Hepatocyte (in vitro differentiated cells): ENCODE data around the gene STS. TPM values are rescaled to one million over a fixed set of nuclear protein-coding genes. Genes with fewer than 3 reads are reported as not detected.

ENCODE experiments used
- DNase-seq: peaks from one replicate; pipeline ENCODE4 v3.0.0-alpha.2; 2016; ENCODE audit warnings: low spot score
- H2AFZ ChIP-seq: fragments of 200-600 bp; sonication (generic); 2 replicates; pipeline ENCODE4 v1.6.0; 2016; ENCODE audit warnings: antibody characterized with exemption, mild to moderate bottlenecking
- H3K27ac ChIP-seq: fragments of 200-600 bp; sonication (generic); 2 replicates; pipeline ENCODE4 v1.5.1; 2016; ENCODE audit warnings: mild to moderate bottlenecking
- H3K27me3 ChIP-seq: fragments of 200-600 bp; sonication (generic); 2 replicates; pipeline ENCODE4 v1.6.1; 2016
- H3K36me3 ChIP-seq: fragments of 200-600 bp; sonication (generic); replicated peaks from 2 replicates; pipeline ENCODE4 v1.5.1; 2016; ENCODE audit warnings: low read depth; ENCODE audit not compliant: insufficient read depth
- H3K4me1 ChIP-seq: fragments of 200-600 bp; sonication (generic); 2 replicates; pipeline ENCODE4 v1.5.1; 2016; ENCODE audit warnings: mild to moderate bottlenecking, moderate library complexity; ENCODE audit not compliant: insufficient read depth
- H3K4me2 ChIP-seq: fragments of 200-600 bp; sonication (generic); 2 replicates; pipeline ENCODE4 v1.6.0; 2016
- H3K4me3 ChIP-seq: fragments of 200-600 bp; sonication (generic); 2 replicates; pipeline ENCODE4 v1.5.1; 2016; ENCODE audit warnings: mild to moderate bottlenecking
- H3K79me2 ChIP-seq: fragments of 200-600 bp; sonication (generic); 2 replicates; pipeline ENCODE4 v1.6.0; 2017; ENCODE audit warnings: mild to moderate bottlenecking
- H3K9me2 ChIP-seq: fragments of 200-600 bp; sonication (generic); replicated peaks from 2 replicates; pipeline ENCODE4 v1.6.0; 2017; ENCODE audit warnings: mild to moderate bottlenecking; ENCODE audit not compliant: insufficient read depth
- H3K9me3 ChIP-seq: fragments of 200-600 bp; sonication (generic); 2 replicates; pipeline ENCODE4 v1.5.1; 2016; ENCODE audit warnings: low read depth, mild to moderate bottlenecking
- H4K20me1 ChIP-seq: fragments of 200-600 bp; sonication (generic); 2 replicates; pipeline ENCODE4 v1.6.0; 2016; ENCODE audit warnings: mild to moderate bottlenecking; ENCODE audit not compliant: insufficient read depth, poor library complexity, severe bottlenecking
- CTCF ChIP-seq: fragments of 200-600 bp; sonication (generic); IDR thresholded peaks from 2 replicates; pipeline ENCODE4 v1.5.1; 2016; ENCODE audit warnings: antibody characterized with exemption, mild to moderate bottlenecking; ENCODE audit not compliant: poor library complexity
- EZH2 ChIP-seq: fragments of 200-600 bp; sonication (generic); IDR thresholded peaks from 2 replicates; pipeline ENCODE4 v1.6.1; 2016; ENCODE audit warnings: antibody characterized with exemption, mild to moderate bottlenecking, borderline replicate concordance
- EZH2phosphoT487 ChIP-seq: fragments of 200-600 bp; sonication (generic); IDR thresholded peaks from one replicate; pipeline ENCODE4 v1.6.1; 2018; ENCODE audit warnings: antibody characterized with exemption, mild to moderate bottlenecking, low read depth, moderate library complexity; ENCODE audit not compliant: unreplicated experiment, severe bottlenecking
- WGBS: methylation state at CpG from one replicate; pipeline ENCODE4 v1.1.6; 2016; ENCODE audit warnings: low lambda C conversion rate; ENCODE audit errors: missing lambda C conversion rate; 5-methylcytosine and 5-hydroxymethylcytosine counted together
- polyA plus RNA-seq: library from polyadenylated mRNA; unstranded; fragments of >200 nt; fragmentation: Nextera tagmentation; extraction: Ambion mirVana; gene quantifications from 2 replicates; pipeline ENCODE4 v1.2.1, GENCODE V29; 2016
- total RNA-seq: library from RNA; depleted of rRNA; stranded (reverse); fragments of >200 nt; gene quantifications from 2 replicates; pipeline ENCODE4 v1.2.3, GENCODE V29; 2014

The STS gene
- total and polyA plus RNA-seq, 2 experiments from 2014 or later: 4.4 to 6.5 TPM

GRCh38 chrX:7110821-7111276 is 36.7 kb upstream of the STS start:
- Histone ChIP-seq H3K36me3 (no peaks in the 10 kb centered on the region), H3K4me2 (no peak overlapping the region), H3K9me2 (no peaks in the 10 kb centered on the region), H3K9me3 (no peaks in the 10 kb centered on the region), H3K79me2 (no peaks in the 10 kb centered on the region), H2AFZ (no peak overlapping the region), H3K4me1 (no peaks in the 10 kb centered on the region), H3K4me3 (no peak overlapping the region), H3K27ac (no peak overlapping the region), H3K27me3 (no peaks in the 10 kb centered on the region), H4K20me1 (no peaks in the 10 kb centered on the region)
- WGBS: 56% methylated on average over 5 of the region's 5 CpGs
- no peak for DNase-seq
- TF ChIP-seq EZH2phosphoT487 (no peak), CTCF (no peak), EZH2 (no peak)

DNA sequence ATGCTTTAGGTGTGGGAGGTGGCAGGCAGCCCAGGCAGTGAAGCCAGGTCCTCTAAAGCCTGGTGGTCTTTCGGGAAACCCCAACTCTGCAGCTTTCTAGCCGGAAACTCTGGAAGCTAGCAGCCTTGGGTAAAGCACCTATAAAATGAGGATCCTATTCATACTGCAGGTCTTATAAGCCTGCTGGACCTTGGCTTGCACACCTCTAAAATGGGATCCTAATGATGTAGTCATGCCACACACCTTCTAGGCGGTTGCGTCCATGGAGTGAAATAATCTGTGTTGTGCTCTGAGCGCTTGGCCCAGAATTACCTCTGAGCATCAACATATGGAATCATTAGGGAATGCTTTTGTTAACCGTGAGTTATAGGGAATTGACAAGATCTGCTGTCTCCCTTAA is 36.0 kb upstream of the STS start:
- no peaks in the 10 kb centered on the region for H3K4me1 ChIP-seq
- H3K27ac ChIP-seq: no peak overlapping the region
- no peaks in the 10 kb centered on the region for H3K9me3 ChIP-seq
- WGBS: 90% methylated on average over 6 of the region's 6 CpGs
- no peaks in the 10 kb centered on the region for H3K27me3 ChIP-seq
- H2AFZ ChIP-seq: no peak overlapping the region
- no peaks in the 10 kb centered on the region for H3K79me2 ChIP-seq
- no peaks in the 10 kb centered on the region for H3K9me2 ChIP-seq
- no peak for DNase-seq
- H3K4me2 ChIP-seq: no peak overlapping the region
- TF ChIP-seq EZH2phosphoT487: no peak
- no peak for TF ChIP-seq EZH2
- TF ChIP-seq CTCF: no peak
- H3K36me3 ChIP-seq: no peaks in the 10 kb centered on the region
- no peak overlapping the region for H3K4me3 ChIP-seq
- no peaks in the 10 kb centered on the region for H4K20me1 ChIP-seq

DNA sequence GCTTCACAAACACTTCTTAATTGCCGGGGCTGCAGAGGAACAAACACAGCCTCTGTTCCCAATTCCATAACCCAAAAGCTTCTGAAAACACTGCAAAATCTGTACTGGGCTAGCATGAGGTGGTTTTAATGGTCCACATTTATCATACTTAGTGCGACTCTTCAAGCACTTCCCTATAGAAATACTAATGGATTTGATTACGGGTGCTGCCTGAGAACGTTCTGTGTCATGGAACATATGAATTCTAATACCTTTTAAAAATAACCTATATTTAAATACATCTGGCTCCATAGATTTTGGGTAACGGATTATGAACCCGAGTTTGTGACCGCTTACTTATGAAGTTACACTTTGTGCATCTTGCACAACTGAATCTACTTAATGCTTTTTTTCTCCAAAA is 35.4 kb upstream of the STS start:
- no peaks in the 10 kb centered on the region for H3K27me3 ChIP-seq
- H3K9me3 ChIP-seq: no peaks in the 10 kb centered on the region
- 88% methylated on average over 7 of the region's 7 CpGs for WGBS
- H3K4me1 ChIP-seq: no peaks in the 10 kb centered on the region
- TF ChIP-seq EZH2phosphoT487: no peak
- TF ChIP-seq EZH2: no peak
- TF ChIP-seq CTCF: no peak
- H3K9me2 ChIP-seq: no peaks in the 10 kb centered on the region
- H4K20me1 ChIP-seq: no peaks in the 10 kb centered on the region
- H3K79me2 ChIP-seq: no peaks in the 10 kb centered on the region
- no peak overlapping the region for H2AFZ ChIP-seq
- H3K27ac ChIP-seq: no peak overlapping the region
- DNase-seq: no peak
- no peak overlapping the region for H3K4me3 ChIP-seq
- no peaks in the 10 kb centered on the region for H3K36me3 ChIP-seq
- H3K4me2 ChIP-seq: no peak overlapping the region

DNA sequence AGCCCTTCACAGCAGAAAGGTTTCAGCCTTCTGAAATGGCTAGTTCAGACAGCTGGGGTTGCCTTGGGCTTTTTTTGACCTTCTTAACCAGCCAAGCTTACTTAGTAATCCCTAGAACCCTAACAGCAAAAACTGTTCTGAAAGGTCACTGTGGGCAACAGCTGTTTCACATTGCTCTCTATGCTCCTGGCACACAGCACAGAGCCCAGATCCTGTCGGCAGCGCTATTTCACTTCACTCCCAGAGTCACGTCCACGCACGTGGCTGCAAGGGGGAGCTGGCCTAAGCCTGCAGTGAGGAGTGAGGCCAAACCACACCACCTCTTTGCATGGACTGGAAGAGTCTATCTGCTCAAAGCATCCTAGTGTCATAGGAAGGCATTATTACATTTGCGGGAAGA is 32.0 kb upstream of the STS start:
- Histone ChIP-seq H2AFZ (no peak overlapping the region), H3K4me3 (no peak overlapping the region), H3K9me3 (no peaks in the 10 kb centered on the region), H3K27ac (no peak overlapping the region), H3K4me1 (peaks cover under 1% of the 10 kb centered on the region), H3K79me2 (peaks cover 13% of the 10 kb centered on the region), H3K36me3 (no peaks in the 10 kb centered on the region), H3K27me3 (no peaks in the 10 kb centered on the region), H3K4me2 (no peak overlapping the region), H4K20me1 (no peaks in the 10 kb centered on the region), H3K9me2 (no peaks in the 10 kb centered on the region)
- TF ChIP-seq CTCF: no peak
- no peak for TF ChIP-seq EZH2phosphoT487
- TF ChIP-seq EZH2: no peak
- 71% methylated on average over 6 of the region's 6 CpGs for WGBS
- no peak for DNase-seq
